Measurements from ENCODE around the gene CDH13.

- no peak for TF ChIP-seq CTCF (IDR thresholded peaks at IDR 0.05)
- no peak for TF ChIP-seq POLR2A (IDR thresholded peaks at IDR 0.05)
These were observed 617.3 kb downstream of the CDH13 start for GRCh38 chr16:83244057-83244456.

Data from thyroid gland (tissue), 4 donors.